SK-N-SH (cell line): ENCODE measurements around the gene FRMD4B.

Experiments used
- CTCF ChIP-seq: fragments of 200-600 bp; sonication (generic); IDR thresholded peaks from 2 replicates; pipeline ENCODE4 v1.6.1; 2017; ENCODE audit warnings: antibody characterized with exemption, mild to moderate bottlenecking, moderate library complexity
- EP300 ChIP-seq, 2 experiments: IDR thresholded peaks; 2 replicates each; pipeline versions ENCODE4 v1.4.0 to v1.6.1; 2012; ENCODE audit warnings: borderline replicate concordance in 1 of 2, low read depth in 1 of 2, low read length in 1 of 2
- EZH2phosphoT487 ChIP-seq: fragments of 200-600 bp; sonication (generic); IDR thresholded peaks from 2 replicates; pipeline ENCODE4 v1.6.1; 2017; ENCODE audit warnings: low read depth, mixed run types, mild to moderate bottlenecking, antibody characterized with exemption, moderate library complexity, borderline replicate concordance
- FOXJ3 ChIP-seq: sonication (generic); formaldehyde crosslinking; IDR thresholded peaks from 2 replicates; pipeline ENCODE4 v1.5.1; 2020; ENCODE audit warnings: mild to moderate bottlenecking, missing genetic modification reagents
- MXI1 ChIP-seq: IDR thresholded peaks from 2 replicates; pipeline ENCODE4 v1.6.1; 2012; ENCODE audit warnings: mild to moderate bottlenecking, low read depth, low read length, improper control_type of control experiment
- NFIC ChIP-seq: IDR thresholded peaks from 2 replicates; pipeline ENCODE4 v1.4.0; 2012; ENCODE audit warnings: borderline replicate concordance
- POLR2AphosphoS5 ChIP-seq: IDR thresholded peaks from 2 replicates; pipeline ENCODE4 v1.6.1; 2012; ENCODE audit warnings: low read depth, low read length
- REST ChIP-seq: IDR thresholded peaks from 2 replicates; pipeline ENCODE4 v1.6.1; 2012; ENCODE audit warnings: mild to moderate bottlenecking, low read depth, low read length, moderate library complexity
- TAF1 ChIP-seq: IDR thresholded peaks from 2 replicates; pipeline ENCODE4 v1.6.1; 2012; ENCODE audit warnings: low read depth, mild to moderate bottlenecking, low read length, moderate library complexity, borderline replicate concordance
- TCF12 ChIP-seq: IDR thresholded peaks from 2 replicates; pipeline ENCODE4 v1.4.0; 2012
- YY1 ChIP-seq: IDR thresholded peaks from 2 replicates; pipeline ENCODE4 v1.4.0; 2012; ENCODE audit warnings: low read depth, mild to moderate bottlenecking
- ZBTB33 ChIP-seq: IDR thresholded peaks from 2 replicates; pipeline ENCODE4 v1.4.0; 2012; ENCODE audit warnings: low read depth, borderline replicate concordance

- TF ChIP-seq CTCF: no peak
- TF ChIP-seq EP300 (IDR thresholded peaks at IDR 0.05; ENCODE audit: borderline replicate concordance in 1 of 2, low read depth in 1 of 2, low read length in 1 of 2): no peak
- no peak for TF ChIP-seq YY1
- no peak for TF ChIP-seq REST
- no peak for TF ChIP-seq NFIC
- TF ChIP-seq POLR2AphosphoS5: no peak
- no peak for TF ChIP-seq EZH2phosphoT487
- TF ChIP-seq TAF1: no peak
- TF ChIP-seq TCF12: no peak
- TF ChIP-seq FOXJ3 (CRISPR knock-in tag): no peak
- TF ChIP-seq MXI1: no peak
- TF ChIP-seq ZBTB33: no peak
These were observed 102.4 kb downstream of the FRMD4B start for GRCh38 chr3:69283496-69283895.
